Stimulated activated CD8-positive, alpha-beta memory T cell treated with anti-CD3 and anti-CD28 coated beads, Interleukin-4, amount 100 ng/mL, for 24 hours (primary cell): Measurements from ENCODE around the gene ZW10.

Source experiments
- DNase-seq: peaks from one replicate; pipeline ENCODE4 v3.0.0-alpha.2; 2020; ENCODE audit warnings: low read depth

The ZW10 gene

DNA sequence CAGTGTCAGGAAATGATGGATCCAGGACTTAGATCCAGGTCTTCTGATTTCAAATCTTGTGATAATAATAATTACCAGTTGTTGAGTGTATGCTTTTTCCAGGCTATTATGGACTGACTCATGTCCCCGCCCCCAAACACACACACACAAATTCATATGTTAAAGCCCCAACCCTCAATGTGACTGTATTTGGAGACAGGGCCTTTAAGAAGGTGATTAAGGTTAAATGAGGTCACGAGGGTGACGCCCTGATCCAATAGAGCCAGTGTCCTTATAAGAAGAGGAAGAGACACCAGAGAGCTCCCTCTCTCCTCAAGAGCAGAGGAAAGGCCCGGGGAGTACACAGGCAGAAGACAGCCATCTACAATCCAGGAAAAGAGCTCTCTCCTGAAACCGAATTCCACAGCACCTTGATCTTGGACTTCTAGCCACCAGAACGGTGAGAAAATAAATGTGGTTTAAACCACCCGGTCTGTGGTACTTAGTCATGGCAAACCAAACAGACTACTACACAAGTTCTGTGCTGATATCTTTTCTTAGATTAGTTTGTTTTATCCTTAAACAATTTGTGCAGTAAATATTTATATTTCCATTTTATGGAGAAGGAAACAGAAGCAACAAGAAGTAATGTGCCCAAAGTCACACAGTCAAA is 75.6 kb downstream of the ZW10 start:
- DNase-seq: no peak

DNA sequence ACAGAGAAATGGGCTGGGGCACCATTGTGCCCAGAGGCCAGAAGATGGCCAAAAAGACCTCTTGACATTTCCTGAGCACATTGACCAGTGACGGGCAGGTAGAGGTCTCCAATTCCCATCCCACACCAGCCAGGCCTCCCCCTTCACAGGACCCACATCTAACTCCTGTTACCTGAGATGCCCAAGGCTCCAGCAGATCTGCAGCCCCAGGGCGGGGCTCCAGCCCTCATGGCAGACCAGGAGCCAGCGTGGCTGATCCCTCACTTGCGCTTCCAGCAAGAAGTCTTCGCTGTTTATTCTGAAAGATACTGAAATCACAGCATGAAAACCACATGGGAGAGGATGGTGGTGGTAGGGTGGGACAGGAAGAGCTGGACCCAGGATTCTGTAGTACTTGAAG is 76.4 kb downstream of the ZW10 start:
- no peak for DNase-seq

DNA sequence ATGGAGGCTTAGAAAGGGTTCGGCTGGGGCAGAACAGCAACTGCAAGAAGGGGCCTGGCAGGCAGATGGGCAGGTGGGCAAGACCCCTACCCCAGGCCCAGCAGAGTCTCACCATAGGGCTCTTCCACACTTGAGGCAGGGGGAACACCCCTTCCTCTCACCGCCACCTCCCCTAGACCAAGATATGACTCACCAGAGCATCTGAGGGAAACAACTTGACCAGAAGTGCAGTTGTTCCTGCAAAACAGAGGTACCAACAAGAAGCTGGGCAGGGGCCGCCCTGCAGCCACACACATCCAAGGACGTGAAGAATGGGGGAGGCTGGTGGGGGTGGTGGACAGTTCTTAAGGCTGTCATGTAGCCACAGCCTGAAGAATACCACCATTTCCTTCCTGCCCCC is 78.3 kb downstream of the ZW10 start:
- DNase-seq: no peak

DNA sequence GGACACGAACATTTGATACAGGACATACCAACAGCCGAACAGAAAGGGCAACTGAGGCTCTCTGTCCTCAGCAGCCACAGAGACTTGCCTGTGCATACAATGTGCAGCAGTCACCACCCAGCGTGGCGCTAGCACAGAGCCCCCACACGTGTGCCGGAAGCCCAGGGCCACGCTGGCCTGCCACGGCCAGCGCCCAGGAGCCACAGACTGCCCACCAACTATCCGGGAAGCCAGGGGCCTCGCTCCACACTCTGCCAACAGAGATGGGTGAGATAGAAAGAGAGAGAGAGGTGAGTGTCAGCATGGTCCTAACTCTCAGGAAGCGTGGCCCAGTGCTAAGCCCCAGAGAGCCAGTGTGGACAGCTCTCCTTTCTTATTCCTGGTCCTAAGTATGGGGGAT is 79.1 kb downstream of the ZW10 start:
- DNase-seq: no peak

DNA sequence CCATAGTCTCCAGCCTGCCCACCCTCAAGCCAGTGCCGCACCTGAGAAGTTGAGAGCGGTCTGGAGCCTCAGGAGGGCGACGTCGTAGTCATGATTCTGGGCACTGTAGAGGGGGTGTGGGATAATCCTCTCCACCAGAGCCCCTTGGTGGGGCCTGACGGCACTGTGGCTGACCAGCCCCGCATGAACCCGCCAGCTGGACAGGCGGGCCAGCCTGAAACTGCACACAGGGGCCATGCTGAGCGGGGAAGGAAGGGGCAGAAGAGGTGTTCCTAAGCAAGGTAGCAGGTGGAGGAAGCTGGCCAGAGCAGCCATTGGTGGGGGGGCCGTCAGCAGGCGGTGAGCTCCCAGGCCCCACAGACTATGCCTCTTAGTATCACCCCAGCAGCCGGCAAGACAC is 80.5 kb downstream of the ZW10 start:
- no peak for DNase-seq

DNA sequence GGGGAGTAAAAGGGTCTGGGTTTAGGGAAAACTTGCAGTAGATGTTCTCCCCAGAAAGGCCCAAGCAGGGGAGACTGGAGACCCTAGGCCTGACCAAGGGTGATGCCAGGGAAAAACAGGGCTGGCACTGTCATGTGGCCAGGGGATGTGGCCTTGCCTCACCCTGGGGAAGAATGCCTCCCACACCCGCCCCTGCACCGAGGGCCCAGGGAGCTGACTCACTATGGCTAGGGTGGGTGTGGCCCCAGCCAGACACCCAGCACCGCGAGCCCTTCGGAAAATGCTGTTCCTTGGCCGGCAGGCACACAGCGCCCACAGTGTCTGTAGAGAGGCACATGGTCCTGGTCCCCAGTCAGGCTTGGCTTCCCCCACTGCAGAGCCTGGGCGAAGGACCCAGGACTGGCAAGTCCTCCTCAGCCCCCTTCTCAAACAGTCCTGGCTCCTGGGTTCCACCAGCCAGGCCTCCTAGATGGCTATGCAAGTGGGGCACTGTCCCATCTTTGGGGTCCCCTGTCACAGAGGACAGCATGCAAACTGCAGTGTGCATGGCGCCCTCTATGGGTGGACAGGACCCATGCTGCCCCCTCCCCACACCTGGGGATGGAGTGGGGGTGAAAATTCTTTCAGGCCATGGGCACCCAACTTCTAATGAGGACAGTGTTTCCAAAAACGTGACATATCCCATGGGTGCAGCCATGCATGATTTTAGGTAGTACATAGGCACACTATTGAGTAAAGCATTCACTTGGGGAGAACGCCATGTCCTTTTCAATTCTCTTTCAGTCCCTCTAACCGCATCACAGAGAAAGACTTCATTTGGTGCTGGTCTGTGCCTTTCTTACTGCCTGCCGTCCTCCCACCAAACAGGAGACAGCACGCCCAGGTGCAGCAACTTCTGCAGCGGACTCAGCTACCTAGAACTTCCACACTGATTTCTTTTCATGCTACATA is 82.6 kb downstream of the ZW10 start:
- DNase-seq: no peak

DNA sequence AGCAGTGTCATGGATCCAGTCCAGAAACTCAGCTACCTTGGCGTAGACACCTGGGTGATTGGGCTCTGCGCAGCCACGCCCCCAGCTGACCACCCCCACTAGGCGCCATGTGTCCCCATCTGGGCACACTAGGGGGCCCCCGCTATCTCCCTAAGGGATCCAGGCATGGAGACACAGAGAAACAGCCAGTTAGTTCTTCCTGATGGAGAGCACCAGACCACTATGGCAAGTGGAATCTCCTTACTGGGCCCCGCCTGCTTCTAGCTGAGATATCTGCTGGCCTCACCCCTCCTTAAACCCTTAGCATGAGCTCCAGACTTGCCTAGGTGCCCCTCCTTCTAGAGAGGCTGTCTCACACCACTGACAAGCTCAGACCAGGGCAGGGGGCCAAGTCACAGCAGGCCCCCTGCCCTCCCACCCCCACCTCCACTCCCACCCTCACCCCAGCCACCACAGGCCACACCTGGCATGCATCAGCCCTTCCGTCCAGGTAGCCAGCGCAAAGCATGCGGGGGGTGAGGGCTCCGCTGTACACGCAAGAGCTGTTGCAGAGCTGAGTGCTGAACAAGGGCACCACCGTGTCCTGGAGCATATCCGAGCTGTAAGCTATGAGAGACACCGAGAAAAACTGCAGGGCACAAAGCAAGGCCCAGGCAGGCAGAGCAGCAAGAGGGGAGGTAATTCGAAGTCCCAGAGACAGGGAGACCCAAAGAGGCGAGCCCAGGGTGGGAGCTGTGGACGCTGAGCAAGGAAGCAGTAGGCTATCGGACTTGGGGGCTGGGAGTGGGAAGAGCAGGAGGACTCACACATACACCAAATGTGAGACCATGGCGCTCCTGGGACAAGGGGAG is 83.5 kb downstream of the ZW10 start:
- no peak for DNase-seq

DNA sequence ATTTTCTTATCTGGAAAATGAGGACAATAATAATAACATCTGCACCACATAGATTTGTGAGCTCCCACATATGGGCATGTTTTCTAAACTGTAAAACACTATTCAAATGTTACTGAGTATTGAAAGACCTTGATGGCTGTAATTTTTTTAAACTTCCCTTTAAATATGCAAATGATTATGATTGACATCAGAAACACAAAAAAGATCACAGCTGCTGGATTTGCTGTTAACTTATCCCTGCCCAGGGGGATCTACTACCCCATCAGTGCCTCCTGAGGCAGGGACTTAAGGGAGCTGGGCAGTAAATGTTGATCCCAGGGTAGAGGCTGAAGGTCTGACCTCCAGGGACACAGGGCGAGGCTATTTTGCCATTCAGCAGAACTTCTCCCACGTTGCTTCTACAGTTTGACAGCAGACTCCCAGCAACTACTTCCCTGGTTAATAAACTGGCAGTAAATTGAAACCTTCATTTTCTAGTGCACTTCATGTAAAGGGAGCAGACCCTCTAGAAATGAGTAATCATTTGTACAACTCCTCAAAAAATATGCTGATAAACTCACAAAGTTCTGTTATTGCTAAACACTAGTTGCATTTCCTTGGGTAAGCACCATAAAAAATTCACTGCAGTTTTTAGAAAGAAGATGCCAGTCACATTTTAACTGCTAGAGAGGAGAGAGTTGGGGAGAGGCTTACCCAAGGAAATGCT is 87.7 kb downstream of the ZW10 start:
- DNase-seq: no peak

DNA sequence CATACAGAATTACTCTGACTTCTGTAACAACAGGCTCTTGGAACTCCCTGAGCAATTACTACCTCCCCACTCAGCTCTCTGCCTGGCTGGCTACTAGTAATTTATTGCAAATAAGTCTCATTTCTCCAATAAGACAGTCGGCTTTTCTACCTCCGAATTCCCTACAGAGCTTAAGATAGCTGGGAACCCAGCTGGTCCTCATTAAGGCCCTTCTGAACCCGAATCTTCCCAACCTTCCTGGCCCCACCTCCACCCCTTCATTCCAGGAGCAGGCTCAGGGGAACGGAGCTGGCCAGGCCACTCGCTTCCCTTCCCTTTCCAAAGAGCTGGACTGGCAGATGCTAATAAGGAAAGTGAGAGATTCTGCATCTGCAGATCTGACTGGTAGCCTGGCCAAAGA is 89.0 kb downstream of the ZW10 start:
- no peak for DNase-seq

DNA sequence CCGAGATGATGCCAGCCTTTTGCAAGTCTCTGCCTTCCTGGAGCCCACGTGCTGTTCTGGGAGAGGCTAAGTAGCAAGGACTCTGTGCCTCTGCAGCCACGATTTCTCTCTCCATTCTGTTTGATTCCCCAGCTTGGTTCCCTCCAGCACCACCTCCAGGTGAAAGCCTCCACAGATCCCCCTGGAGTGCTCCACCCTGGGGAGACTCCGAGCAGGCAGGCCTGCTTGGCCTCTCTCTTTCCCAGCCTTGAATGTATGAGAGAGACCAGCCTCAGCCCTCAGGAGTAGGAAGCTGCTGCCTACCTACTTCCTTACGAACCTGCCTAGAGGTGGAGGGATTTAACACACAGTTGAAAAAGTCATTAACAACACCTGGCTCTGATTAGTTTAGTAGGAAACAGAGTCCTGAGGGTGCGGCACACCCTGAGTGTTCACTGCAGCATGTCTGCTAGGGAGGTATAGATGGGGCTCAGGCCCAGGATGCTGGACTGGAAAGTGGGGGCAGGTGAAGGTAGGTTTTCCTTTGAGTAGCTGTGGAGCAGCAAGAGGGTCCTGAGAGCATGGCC is 89.9 kb downstream of the ZW10 start:
- no peak for DNase-seq
